ENCODE data around the gene PPP1R1C. TPM values are rescaled to one million over a fixed set of nuclear protein-coding genes. Genes with fewer than 3 reads are reported as not detected.

The PPP1R1C gene
- total RNA-seq, 1 experiment from 2014 or later, result 4.0 TPM

DNA sequence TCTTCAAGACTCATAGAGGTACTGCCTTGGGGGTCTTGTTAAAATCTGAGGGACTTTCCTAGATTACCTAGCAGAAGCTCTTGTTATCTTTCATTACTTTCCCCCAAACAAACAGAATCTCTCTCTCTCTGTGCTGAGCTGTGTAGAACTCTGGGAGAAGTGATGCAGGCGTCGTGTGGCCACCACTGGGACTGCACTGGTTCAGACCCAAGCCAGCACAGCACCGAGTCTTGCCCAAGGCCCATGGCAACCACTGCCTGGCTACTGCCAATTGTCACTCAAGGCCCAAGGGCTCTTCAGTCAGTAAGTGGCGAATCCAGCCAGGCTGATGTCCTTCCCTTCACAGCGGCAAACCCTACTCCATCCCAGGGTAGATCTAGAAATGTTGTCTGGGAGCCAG is 28.6 kb downstream of the PPP1R1C start:
- no peak overlapping the region for H3K23ac ChIP-seq (ENCODE audit: insufficient read length, low read depth, low read length)
- WGBS (ENCODE audit: extremely low coverage, insufficient read length, low lambda C conversion rate), result no CpG with 5 or more reads among the region's 5 CpGs

More for the DNA sequence above, 28.6 kb downstream of the PPP1R1C start:
- H2AFZ ChIP-seq (ENCODE audit: low read length), result no peak overlapping the region
- no peak overlapping the region for H3K27ac ChIP-seq (ENCODE audit: insufficient read length, low read depth, low read length)
- no peak overlapping the region for H3K27ac Mint-ChIP-seq
- TF ChIP-seq, protein P1, sequence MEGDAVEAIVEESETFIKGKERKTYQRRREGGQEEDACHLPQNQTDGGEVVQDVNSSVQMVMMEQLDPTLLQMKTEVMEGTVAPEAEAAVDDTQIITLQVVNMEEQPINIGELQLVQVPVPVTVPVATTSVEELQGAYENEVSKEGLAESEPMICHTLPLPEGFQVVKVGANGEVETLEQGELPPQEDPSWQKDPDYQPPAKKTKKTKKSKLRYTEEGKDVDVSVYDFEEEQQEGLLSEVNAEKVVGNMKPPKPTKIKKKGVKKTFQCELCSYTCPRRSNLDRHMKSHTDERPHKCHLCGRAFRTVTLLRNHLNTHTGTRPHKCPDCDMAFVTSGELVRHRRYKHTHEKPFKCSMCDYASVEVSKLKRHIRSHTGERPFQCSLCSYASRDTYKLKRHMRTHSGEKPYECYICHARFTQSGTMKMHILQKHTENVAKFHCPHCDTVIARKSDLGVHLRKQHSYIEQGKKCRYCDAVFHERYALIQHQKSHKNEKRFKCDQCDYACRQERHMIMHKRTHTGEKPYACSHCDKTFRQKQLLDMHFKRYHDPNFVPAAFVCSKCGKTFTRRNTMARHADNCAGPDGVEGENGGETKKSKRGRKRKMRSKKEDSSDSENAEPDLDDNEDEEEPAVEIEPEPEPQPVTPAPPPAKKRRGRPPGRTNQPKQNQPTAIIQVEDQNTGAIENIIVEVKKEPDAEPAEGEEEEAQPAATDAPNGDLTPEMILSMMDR (conservative IDR thresholded peaks at IDR 0.05), result no peak
- H4K5ac ChIP-seq (ENCODE audit: insufficient read length, low read depth, low read length), result no peak overlapping the region
- no peak overlapping the region for H4K8ac ChIP-seq (replicated peaks; ENCODE audit: insufficient read length, low read depth, low read length)
- no peaks in the 10 kb centered on the region for H3K23me2 ChIP-seq (ENCODE audit: insufficient read length, low read depth, low read length, poor library complexity, severe bottlenecking)
- H3K9me3 ChIP-seq (ENCODE audit: control insufficient read depth, low read depth, low read length), result no peaks in the 10 kb centered on the region
- no peak overlapping the region for H3K4ac ChIP-seq (ENCODE audit: low read depth, low read length)
- H3K4me3 Mint-ChIP-seq, result no peak overlapping the region
- H3K27me3 Mint-ChIP-seq (ENCODE audit: low read depth), result no peaks in the 10 kb centered on the region; the same call in 1 of the 2 replicates
- no peaks in the 10 kb centered on the region for H4K20me1 ChIP-seq (ENCODE audit: control insufficient read depth, insufficient read depth, insufficient read length)
- H3K9ac ChIP-seq (ENCODE audit: extremely low read depth, insufficient read length, low read length), result no peak overlapping the region
- H3T11ph ChIP-seq (ENCODE audit: low read length), result no peak overlapping the region
- no peak overlapping the region; the same call in 1 of the 2 replicates for H3K14ac ChIP-seq (ENCODE audit: insufficient read depth, low read length)
- no peak overlapping the region for H2AK5ac ChIP-seq (ENCODE audit: insufficient read length, low read length)
- H3K4me1 Mint-ChIP-seq, result peaks cover 3 to 4% of the 10 kb centered on the region in 2 experiments
- H3K79me1 ChIP-seq (ENCODE audit: insufficient read depth, low read depth, low read length, poor library complexity, severe bottlenecking), result no peaks in the 10 kb centered on the region
- H2BK5ac ChIP-seq (ENCODE audit: insufficient read length, low read length), result no peak overlapping the region
- H3K4me1 ChIP-seq (ENCODE audit: insufficient read depth, low read length), result no peaks in the 10 kb centered on the region
- H2BK120ac ChIP-seq (ENCODE audit: low read depth, low read length, poor library complexity, severe bottlenecking), result no peak overlapping the region
- H3K36me3 Mint-ChIP-seq (ENCODE audit: insufficient read depth in 1 of 3, low read depth in 3 of 3), result no peaks in the 10 kb centered on the region
- peak; percentile 36 for DNase-seq
- no peak overlapping the region for H3K56ac ChIP-seq (ENCODE audit: insufficient read length, low read depth, low read length)
- H4K91ac ChIP-seq (ENCODE audit: insufficient read length, low read depth, low read length), result no peak overlapping the region
- no peak overlapping the region for H2BK12ac ChIP-seq (ENCODE audit: insufficient read length, low read depth, low read length)
- no peak overlapping the region for H3K18ac ChIP-seq (ENCODE audit: insufficient read length, low read depth, low read length)
- no peak overlapping the region for H2BK20ac ChIP-seq (ENCODE audit: low read depth, low read length, poor library complexity, severe bottlenecking)
- H3K4me2 ChIP-seq (ENCODE audit: insufficient read depth, insufficient read length, low read length), result no peak overlapping the region
- no peaks in the 10 kb centered on the region for H3K27me3 ChIP-seq (ENCODE audit: insufficient read depth, low read length)
- H3K9me3 Mint-ChIP-seq, result peaks cover 0 to 10% of the 10 kb centered on the region in 2 experiments; a peak in 4 of 5 replicates
- H3K79me2 ChIP-seq (ENCODE audit: insufficient read depth, low read length), result no peaks in the 10 kb centered on the region
- H2BK15ac ChIP-seq (ENCODE audit: low read depth, low read length), result no peak overlapping the region
